ENCODE measurements around the gene TTC21A. TPM values are rescaled to one million over a fixed set of nuclear protein-coding genes. Genes with fewer than 3 reads are reported as not detected.

The TTC21A gene
- total and polyA plus RNA-seq, 2 experiments from 2014 or later = 1.8 to 2.0 TPM

DNA sequence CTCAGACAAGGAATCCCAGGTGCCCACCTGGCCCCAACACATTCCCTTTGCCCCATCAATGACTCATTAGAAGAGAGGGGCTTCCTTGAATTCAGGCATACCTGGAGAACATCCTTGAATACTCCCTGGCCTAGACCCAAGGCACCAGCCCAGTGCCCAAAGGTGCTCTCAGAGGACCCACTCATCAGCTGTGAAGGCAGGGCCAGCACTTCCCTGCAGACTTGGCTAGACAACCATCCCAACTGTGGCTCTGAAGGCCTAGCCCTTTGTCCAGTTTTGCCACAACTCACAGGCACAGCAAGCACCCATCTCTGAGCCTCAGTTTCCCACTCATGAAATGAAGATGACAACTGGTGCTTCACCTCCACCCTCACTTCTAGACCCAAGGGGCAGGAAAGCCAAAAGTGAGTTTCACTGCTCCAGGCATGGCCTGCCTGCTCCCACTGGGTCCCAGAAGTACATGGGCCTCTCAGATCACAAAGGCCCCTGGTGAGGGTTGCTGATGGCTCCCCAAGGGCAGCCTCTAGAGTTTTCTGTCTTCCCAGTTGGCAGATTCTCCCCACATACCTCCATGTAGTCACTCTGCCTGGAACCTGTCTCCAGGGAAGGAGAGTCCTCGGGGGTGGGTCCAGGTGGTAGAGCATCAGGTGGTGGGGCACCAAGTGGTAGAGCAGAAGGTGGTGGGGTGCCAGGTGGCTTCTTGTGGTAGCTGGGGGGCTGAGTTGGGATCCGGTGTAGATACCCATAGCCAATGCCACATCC is 7.6 kb upstream of the TTC21A start:
- no peak for ATAC-seq
- Histone ChIP-seq H3K36me3 (ENCODE audit: insufficient read depth) (peaks cover 1% of the 10 kb centered on the region), H3K27ac (ENCODE audit: low read depth) (no peak overlapping the region), H3K4me3 (no peak overlapping the region), H2AFZ (no peak overlapping the region), H4K20me1 (replicated peaks; ENCODE audit: insufficient read depth) (peaks cover 5% of the 10 kb centered on the region; the same call in 1 of the 2 replicates), H3K79me2 (replicated peaks; ENCODE audit: insufficient read depth) (no peaks in the 10 kb centered on the region), H3K27me3 (ENCODE audit: insufficient read depth) (no peaks in the 10 kb centered on the region), H3K4me2 (no peak overlapping the region), H3F3A (replicated peaks; ENCODE audit: low read depth) (no peaks in the 10 kb centered on the region), H3K9me2 (ENCODE audit: insufficient read depth) (no peaks in the 10 kb centered on the region), H3K4me1 (ENCODE audit: insufficient read depth) (no peaks in the 10 kb centered on the region)
- no peaks in the 10 kb centered on the region for H3K9me3 Mint-ChIP-seq
- DNase-seq (ENCODE audit: low spot score) = no peak
- H3K4me1 Mint-ChIP-seq = peaks cover 7% of the 10 kb centered on the region
- H3K27ac Mint-ChIP-seq = no peak overlapping the region
- no peak overlapping the region for H3K4me3 Mint-ChIP-seq
- H3K27me3 Mint-ChIP-seq (ENCODE audit: insufficient read depth, low read depth, poor library complexity) = peaks cover 4% of the 10 kb centered on the region
- H3K36me3 Mint-ChIP-seq (ENCODE audit: low read depth) = peaks cover 29% of the 10 kb centered on the region
- no peak for TF ChIP-seq CREB1 (CRISPR knock-in tag; IDR thresholded peaks at IDR 0.05; ENCODE audit: low read depth)
- TF ChIP-seq STAT1 (IDR thresholded peaks at IDR 0.05; ENCODE audit: unreplicated experiment) = no peak
- TF ChIP-seq ZNF114 (CRISPR knock-in tag; IDR thresholded peaks at IDR 0.05) = no peak
- no peak for TF ChIP-seq EZH2phosphoT487 (IDR thresholded peaks at IDR 0.05; ENCODE audit: unreplicated experiment)
- TF ChIP-seq, protein P1, sequence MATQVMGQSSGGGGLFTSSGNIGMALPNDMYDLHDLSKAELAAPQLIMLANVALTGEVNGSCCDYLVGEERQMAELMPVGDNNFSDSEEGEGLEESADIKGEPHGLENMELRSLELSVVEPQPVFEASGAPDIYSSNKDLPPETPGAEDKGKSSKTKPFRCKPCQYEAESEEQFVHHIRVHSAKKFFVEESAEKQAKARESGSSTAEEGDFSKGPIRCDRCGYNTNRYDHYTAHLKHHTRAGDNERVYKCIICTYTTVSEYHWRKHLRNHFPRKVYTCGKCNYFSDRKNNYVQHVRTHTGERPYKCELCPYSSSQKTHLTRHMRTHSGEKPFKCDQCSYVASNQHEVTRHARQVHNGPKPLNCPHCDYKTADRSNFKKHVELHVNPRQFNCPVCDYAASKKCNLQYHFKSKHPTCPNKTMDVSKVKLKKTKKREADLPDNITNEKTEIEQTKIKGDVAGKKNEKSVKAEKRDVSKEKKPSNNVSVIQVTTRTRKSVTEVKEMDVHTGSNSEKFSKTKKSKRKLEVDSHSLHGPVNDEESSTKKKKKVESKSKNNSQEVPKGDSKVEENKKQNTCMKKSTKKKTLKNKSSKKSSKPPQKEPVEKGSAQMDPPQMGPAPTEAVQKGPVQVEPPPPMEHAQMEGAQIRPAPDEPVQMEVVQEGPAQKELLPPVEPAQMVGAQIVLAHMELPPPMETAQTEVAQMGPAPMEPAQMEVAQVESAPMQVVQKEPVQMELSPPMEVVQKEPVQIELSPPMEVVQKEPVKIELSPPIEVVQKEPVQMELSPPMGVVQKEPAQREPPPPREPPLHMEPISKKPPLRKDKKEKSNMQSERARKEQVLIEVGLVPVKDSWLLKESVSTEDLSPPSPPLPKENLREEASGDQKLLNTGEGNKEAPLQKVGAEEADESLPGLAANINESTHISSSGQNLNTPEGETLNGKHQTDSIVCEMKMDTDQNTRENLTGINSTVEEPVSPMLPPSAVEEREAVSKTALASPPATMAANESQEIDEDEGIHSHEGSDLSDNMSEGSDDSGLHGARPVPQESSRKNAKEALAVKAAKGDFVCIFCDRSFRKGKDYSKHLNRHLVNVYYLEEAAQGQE (IDR thresholded peaks at IDR 0.05; ENCODE audit: unreplicated experiment) = no peak
- no peak for TF ChIP-seq JUNB (IDR thresholded peaks at IDR 0.05; ENCODE audit: unreplicated experiment)
- no peak for TF ChIP-seq NANOG (IDR thresholded peaks at IDR 0.05; ENCODE audit: borderline replicate concordance)
- no peak for TF ChIP-seq POLR2AphosphoS5 (IDR thresholded peaks at IDR 0.05; ENCODE audit: low read depth)
- TF ChIP-seq, protein P2, sequence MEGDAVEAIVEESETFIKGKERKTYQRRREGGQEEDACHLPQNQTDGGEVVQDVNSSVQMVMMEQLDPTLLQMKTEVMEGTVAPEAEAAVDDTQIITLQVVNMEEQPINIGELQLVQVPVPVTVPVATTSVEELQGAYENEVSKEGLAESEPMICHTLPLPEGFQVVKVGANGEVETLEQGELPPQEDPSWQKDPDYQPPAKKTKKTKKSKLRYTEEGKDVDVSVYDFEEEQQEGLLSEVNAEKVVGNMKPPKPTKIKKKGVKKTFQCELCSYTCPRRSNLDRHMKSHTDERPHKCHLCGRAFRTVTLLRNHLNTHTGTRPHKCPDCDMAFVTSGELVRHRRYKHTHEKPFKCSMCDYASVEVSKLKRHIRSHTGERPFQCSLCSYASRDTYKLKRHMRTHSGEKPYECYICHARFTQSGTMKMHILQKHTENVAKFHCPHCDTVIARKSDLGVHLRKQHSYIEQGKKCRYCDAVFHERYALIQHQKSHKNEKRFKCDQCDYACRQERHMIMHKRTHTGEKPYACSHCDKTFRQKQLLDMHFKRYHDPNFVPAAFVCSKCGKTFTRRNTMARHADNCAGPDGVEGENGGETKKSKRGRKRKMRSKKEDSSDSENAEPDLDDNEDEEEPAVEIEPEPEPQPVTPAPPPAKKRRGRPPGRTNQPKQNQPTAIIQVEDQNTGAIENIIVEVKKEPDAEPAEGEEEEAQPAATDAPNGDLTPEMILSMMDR (conservative IDR thresholded peaks at IDR 0.05; ENCODE audit: low read depth in 2 of 2) = no peak
- no peak for TF ChIP-seq EZH2 (IDR thresholded peaks at IDR 0.05; ENCODE audit: low read depth, unreplicated experiment)
- TF ChIP-seq ZNF331 (CRISPR knock-in tag; IDR thresholded peaks at IDR 0.05; ENCODE audit: low read depth) = no peak
- TF ChIP-seq, protein P3, sequence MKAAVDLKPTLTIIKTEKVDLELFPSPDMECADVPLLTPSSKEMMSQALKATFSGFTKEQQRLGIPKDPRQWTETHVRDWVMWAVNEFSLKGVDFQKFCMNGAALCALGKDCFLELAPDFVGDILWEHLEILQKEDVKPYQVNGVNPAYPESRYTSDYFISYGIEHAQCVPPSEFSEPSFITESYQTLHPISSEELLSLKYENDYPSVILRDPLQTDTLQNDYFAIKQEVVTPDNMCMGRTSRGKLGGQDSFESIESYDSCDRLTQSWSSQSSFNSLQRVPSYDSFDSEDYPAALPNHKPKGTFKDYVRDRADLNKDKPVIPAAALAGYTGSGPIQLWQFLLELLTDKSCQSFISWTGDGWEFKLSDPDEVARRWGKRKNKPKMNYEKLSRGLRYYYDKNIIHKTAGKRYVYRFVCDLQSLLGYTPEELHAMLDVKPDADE (IDR thresholded peaks at IDR 0.05) = no peak
- TF ChIP-seq, protein P4, sequence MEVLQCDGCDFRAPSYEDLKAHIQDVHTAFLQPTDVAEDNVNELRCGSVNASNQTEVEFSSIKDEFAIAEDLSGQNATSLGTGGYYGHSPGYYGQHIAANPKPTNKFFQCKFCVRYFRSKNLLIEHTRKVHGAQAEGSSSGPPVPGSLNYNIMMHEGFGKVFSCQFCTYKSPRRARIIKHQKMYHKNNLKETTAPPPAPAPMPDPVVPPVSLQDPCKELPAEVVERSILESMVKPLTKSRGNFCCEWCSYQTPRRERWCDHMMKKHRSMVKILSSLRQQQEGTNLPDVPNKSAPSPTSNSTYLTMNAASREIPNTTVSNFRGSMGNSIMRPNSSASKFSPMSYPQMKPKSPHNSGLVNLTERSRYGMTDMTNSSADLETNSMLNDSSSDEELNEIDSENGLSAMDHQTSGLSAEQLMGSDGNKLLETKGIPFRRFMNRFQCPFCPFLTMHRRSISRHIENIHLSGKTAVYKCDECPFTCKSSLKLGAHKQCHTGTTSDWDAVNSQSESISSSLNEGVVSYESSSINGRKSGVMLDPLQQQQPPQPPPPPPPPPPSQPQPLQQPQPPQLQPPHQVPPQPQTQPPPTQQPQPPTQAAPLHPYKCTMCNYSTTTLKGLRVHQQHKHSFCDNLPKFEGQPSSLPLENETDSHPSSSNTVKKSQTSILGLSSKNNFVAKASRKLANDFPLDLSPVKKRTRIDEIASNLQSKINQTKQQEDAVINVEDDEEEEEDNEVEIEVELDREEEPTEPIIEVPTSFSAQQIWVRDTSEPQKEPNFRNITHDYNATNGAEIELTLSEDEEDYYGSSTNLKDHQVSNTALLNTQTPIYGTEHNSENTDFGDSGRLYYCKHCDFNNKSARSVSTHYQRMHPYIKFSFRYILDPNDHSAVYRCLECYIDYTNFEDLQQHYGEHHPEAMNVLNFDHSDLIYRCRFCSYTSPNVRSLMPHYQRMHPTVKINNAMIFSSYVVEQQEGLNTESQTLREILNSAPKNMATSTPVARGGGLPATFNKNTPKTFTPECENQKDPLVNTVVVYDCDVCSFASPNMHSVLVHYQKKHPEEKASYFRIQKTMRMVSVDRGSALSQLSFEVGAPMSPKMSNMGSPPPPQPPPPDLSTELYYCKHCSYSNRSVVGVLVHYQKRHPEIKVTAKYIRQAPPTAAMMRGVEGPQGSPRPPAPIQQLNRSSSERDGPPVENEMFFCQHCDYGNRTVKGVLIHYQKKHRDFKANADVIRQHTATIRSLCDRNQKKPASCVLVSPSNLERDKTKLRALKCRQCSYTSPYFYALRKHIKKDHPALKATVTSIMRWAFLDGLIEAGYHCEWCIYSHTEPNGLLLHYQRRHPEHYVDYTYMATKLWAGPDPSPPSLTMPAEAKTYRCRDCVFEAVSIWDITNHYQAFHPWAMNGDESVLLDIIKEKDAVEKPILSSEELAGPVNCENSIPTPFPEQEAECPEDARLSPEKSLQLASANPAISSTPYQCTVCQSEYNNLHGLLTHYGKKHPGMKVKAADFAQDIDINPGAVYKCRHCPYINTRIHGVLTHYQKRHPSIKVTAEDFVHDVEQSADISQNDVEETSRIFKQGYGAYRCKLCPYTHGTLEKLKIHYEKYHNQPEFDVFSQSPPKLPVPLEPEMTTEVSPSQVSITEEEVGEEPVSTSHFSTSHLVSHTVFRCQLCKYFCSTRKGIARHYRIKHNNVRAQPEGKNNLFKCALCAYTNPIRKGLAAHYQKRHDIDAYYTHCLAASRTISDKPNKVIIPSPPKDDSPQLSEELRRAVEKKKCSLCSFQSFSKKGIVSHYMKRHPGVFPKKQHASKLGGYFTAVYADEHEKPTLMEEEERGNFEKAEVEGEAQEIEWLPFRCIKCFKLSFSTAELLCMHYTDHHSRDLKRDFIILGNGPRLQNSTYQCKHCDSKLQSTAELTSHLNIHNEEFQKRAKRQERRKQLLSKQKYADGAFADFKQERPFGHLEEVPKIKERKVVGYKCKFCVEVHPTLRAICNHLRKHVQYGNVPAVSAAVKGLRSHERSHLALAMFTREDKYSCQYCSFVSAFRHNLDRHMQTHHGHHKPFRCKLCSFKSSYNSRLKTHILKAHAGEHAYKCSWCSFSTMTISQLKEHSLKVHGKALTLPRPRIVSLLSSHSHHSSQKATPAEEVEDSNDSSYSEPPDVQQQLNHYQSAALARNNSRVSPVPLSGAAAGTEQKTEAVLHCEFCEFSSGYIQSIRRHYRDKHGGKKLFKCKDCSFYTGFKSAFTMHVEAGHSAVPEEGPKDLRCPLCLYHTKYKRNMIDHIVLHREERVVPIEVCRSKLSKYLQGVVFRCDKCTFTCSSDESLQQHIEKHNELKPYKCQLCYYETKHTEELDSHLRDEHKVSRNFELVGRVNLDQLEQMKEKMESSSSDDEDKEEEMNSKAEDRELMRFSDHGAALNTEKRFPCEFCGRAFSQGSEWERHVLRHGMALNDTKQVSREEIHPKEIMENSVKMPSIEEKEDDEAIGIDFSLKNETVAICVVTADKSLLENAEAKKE (CRISPR knock-in tag; IDR thresholded peaks at IDR 0.05) = no peak

Data from GM23338 (cell line).